Neural progenitor cell (in vitro differentiated cells): Measurements from ENCODE around the gene TMEM9B.

Source experiments
- EZH2 ChIP-seq: fragments of 200-600 bp; sonication (generic); IDR thresholded peaks from 2 replicates; pipeline ENCODE4 v1.6.1; 2017; ENCODE audit warnings: antibody characterized with exemption, mild to moderate bottlenecking, moderate library complexity
- EZH2phosphoT487 ChIP-seq: fragments of 200-600 bp; sonication (generic); IDR thresholded peaks from 2 replicates; pipeline ENCODE4 v1.6.1; 2017; ENCODE audit warnings: antibody characterized with exemption
- TF ChIP-seq, protein P1 (sequence below): fragments of 200-600 bp; sonication (generic); IDR thresholded peaks from 2 replicates; pipeline ENCODE4 v1.5.1; 2017; ENCODE audit warnings: antibody characterized with exemption, mild to moderate bottlenecking

DNA sequence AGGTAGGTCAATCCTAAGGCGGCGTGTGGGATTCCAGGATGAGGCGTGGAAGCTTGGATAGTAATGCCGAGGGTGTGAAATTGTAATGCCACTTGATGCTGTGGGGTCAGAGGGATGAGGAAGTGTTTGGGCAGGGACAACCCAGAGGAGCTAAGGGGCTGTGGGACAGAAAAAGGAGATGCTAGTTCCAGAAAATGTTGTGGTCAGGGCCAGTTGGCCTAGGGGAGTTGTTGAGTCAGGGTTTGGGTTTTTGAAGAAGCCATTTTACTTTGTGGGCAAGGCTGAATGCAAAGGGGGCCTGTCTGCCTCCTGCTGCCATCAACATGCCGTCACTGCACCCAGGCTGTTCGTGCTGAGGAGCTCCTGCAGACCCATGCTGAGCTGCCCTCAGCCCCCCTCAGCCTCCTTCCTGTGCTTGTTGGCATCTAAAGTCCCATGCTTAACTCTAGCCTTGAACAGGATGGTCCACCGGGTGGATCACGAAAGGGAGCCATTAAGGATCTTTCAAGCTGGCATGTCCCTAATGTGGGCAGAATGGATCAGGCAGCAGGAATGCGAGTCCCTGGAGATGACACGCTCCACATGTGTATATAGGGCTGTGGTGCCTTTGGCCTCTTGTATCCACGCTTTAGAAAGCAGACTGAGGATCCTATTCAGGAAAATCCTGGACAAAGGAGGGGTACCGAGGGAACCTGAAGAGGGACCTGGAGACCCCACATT is 33.6 kb downstream of the TMEM9B start:
- TF ChIP-seq, protein P1, sequence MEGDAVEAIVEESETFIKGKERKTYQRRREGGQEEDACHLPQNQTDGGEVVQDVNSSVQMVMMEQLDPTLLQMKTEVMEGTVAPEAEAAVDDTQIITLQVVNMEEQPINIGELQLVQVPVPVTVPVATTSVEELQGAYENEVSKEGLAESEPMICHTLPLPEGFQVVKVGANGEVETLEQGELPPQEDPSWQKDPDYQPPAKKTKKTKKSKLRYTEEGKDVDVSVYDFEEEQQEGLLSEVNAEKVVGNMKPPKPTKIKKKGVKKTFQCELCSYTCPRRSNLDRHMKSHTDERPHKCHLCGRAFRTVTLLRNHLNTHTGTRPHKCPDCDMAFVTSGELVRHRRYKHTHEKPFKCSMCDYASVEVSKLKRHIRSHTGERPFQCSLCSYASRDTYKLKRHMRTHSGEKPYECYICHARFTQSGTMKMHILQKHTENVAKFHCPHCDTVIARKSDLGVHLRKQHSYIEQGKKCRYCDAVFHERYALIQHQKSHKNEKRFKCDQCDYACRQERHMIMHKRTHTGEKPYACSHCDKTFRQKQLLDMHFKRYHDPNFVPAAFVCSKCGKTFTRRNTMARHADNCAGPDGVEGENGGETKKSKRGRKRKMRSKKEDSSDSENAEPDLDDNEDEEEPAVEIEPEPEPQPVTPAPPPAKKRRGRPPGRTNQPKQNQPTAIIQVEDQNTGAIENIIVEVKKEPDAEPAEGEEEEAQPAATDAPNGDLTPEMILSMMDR: no peak
- TF ChIP-seq EZH2 (no peak), EZH2phosphoT487 (no peak)
